Right lobe of liver (tissue), 4 donors: Measurements from ENCODE around the gene TGM2.

Experiments
- POLR2A ChIP-seq: fragments of 450-650 bp; IDR thresholded peaks from one replicate; pipeline ENCODE4 v1.6.1; 2017; ENCODE audit warnings: antibody characterized with exemption, mild to moderate bottlenecking
- TF ChIP-seq, protein P1 (sequence below), 4 donors: fragments of 200-600 bp in 3 of 4; fragments of 450-650 bp in 1 of 4; IDR thresholded peaks; one replicate each; pipeline versions ENCODE4 v1.5.1 to v1.8.0; 2016 to 2022; ENCODE audit warnings: antibody characterized with exemption in 4 of 4, mild to moderate bottlenecking in 2 of 4
- donor health status: DM: no; HTN: no; CAD: no.
- donor health status: DM: no; HTN: no; CAD: no.
- donor health status: DM: no; HTN: yes; CAD: no.

DNA sequence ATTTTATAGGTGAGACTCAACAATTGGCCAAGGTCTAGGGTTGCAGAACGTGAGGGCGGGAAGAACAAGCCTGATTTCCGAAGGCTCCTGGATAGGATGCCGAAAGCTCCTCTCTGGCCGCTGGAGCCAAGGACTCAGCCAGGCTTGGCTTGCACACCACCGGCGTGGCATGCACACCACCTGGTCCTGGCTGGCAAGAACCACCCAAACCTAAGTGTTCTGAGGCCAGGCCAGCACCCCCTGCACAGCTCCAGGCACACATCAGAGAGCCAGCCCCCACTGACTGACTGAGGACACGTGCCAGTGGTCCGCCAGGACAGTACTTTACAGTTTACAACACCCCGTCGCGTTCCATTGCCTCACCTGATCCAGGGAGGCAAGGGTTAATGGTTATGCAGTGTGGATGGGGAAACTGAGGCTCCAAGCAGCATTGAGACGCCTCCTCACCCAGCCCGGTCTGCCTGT lies 414 bp downstream of the TGM2 start:
- TF ChIP-seq, protein P1, sequence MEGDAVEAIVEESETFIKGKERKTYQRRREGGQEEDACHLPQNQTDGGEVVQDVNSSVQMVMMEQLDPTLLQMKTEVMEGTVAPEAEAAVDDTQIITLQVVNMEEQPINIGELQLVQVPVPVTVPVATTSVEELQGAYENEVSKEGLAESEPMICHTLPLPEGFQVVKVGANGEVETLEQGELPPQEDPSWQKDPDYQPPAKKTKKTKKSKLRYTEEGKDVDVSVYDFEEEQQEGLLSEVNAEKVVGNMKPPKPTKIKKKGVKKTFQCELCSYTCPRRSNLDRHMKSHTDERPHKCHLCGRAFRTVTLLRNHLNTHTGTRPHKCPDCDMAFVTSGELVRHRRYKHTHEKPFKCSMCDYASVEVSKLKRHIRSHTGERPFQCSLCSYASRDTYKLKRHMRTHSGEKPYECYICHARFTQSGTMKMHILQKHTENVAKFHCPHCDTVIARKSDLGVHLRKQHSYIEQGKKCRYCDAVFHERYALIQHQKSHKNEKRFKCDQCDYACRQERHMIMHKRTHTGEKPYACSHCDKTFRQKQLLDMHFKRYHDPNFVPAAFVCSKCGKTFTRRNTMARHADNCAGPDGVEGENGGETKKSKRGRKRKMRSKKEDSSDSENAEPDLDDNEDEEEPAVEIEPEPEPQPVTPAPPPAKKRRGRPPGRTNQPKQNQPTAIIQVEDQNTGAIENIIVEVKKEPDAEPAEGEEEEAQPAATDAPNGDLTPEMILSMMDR (IDR thresholded peaks at IDR 0.05): no peak
- TF ChIP-seq POLR2A: no peak
